ENCODE results near the gene TUBB.
"Not testable (repeated sequence)": the region's sequence is repeated elsewhere in the genome, so short reads cannot be mapped to it uniquely, and the experiment has no call there.

The TUBB gene

GRCh38 chr6:30741063-30741779, 21.1 kb downstream of the TUBB start:
- DNase-seq (ENCODE audit: low spot score), result no peak

DNA sequence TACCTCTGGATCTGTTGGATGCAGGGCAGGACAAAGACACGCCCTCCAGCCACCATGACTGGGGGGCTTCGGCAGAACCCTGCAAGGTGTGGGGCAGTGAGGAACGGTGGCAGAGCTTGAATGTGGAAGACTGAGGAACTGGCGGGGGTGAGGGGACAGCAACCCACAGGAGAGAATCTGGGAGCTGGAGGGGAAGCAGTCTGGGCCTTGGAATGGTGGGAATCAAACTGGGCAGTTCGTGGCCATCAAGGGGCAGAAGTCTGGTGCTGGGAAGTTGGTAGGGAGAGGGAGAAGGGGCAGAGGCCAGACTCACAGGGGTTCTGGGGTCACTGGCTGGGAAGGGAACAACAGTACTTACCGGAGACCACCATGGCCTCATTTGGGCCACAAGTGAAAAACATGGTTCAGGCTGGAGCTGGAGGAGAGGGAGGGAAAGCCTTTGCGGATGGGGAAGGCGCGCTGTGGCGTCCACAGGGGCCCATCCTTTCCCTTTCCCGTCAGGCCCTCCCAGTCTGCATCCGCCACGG, 21.7 kb downstream of the TUBB start:
- DNase-seq (ENCODE audit: low spot score), result no peak

DNA sequence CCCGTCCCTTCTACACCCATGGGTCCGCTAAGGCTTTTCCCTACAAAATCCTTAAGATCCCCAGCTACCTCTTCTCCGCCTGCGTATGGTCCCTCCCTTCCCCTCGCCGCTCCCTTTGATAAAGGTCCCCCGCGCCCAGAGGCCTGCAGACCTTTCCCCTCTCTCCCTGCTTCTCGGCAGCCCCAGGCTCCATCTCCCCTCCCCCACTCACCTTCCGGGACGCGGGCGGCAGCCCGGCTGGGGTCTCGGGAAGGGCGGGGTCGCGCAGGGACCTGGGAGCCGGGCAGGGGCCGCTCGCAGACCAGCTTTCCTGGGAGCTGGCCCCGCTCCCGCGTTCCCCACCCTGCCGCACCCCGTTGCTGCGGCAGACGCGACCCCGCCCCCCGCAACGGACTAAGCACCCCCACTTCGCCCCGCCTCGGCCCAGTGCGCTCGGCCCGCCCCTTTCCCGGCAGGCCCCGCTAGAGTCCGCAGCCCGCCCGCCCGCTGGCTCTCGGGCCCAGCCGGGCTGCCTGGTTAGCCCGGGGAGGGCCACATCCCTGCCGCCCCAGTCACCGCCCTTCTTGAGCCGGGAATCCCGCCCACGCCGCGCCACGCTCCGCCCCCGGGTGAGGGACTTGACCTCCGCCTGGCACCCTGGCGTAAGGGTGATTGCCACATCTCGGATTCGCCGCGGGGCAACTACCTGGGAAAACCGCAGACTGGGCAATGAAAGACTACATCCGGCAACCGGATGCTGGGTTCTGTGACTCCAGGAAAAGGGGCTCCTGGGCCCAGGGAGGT, 22.4 kb downstream of the TUBB start, which contains the start of gene FLOT1:
FLOT1 (minus strand) TSS at position 372 of the 783 bp plus-strand sequence. CDS start 498 bp downstream, outside the sequence.
- DNase-seq (ENCODE audit: low spot score), result peak; percentile 97

DNA sequence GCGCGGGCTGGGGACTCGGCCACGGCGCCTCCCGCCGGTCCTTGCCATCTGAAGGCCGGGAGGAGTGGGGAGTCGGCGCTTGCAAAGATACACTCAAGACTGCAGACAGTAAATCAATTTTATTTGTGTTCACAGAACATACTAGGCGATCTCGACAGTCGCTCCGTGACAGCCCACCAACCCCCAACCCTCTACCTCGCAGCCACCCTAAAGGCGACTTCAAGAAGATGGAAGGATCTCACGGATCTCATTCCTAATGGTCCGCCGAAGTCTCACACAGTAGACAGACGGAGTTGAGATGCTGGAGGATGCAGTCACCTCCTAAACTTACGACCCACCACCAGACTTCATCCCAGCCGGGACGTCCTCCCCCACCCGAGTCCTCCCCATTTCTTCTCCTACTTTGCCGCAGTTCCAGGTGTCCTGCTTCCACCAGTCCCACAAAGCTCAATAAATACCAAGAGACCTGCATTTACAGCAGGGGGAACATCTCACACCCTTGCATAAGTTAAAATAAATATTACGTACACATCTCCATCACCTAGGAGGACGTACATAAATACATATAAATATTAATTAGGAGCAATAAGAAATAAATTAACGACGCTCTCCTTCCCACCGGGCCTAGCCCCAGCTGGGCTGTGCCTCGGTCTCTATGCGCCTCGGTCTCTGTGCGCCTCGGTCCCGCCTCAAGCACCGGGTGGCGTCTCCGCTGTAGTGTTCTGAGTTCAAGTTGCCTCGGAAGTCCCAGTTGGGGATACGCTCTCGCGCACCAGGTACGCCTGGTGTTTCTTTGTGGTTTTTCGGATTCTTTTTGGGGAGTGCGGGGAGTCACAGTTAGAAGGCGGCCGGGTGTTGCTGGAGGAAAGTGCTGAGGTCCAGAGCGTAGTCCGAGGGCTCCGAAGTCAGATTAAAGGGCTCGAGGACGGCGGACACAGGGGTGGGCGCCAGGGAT, 23.2 kb downstream of the TUBB start:
- peak; percentile 74 for DNase-seq (ENCODE audit: low spot score)

- DNase-seq (ENCODE audit: low spot score), result peak; percentile 92
Observed at GRCh38 chr6:30744054-30744805, 24.1 kb downstream of the TUBB start, which contains the start of gene IER3. IER3 (minus strand) TSS chr6:30744547; CDS start chr6:30744518, 29 bp downstream.

DNA sequence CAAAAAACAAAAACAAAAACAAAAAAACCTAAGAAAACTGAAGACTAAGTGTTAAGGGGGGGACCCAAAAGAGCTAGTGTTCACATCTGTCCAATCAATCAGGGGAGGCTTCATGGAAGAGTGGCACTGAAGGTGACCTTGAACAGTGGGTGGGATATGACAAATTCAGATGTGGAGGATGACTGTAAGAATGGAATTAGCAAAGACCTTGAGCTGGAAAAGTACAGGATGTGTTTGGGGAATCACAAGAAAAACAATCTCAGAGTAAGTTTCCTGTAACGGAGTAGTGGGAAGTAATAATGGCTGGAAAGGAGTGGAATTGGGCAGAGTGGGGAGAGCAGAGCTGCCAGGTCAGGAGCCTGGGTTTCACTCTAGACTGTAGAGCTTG, 27.1 kb downstream of the TUBB start:
- no peak for DNase-seq (ENCODE audit: low spot score)

- no peak for DNase-seq (ENCODE audit: low spot score)
Observed at GRCh38 chr6:30747902-30748769, 28.0 kb downstream of the TUBB start.

- DNase-seq (ENCODE audit: low spot score), result no peak
Observed at GRCh38 chr6:30748851-30749540, 28.8 kb downstream of the TUBB start.

DNA sequence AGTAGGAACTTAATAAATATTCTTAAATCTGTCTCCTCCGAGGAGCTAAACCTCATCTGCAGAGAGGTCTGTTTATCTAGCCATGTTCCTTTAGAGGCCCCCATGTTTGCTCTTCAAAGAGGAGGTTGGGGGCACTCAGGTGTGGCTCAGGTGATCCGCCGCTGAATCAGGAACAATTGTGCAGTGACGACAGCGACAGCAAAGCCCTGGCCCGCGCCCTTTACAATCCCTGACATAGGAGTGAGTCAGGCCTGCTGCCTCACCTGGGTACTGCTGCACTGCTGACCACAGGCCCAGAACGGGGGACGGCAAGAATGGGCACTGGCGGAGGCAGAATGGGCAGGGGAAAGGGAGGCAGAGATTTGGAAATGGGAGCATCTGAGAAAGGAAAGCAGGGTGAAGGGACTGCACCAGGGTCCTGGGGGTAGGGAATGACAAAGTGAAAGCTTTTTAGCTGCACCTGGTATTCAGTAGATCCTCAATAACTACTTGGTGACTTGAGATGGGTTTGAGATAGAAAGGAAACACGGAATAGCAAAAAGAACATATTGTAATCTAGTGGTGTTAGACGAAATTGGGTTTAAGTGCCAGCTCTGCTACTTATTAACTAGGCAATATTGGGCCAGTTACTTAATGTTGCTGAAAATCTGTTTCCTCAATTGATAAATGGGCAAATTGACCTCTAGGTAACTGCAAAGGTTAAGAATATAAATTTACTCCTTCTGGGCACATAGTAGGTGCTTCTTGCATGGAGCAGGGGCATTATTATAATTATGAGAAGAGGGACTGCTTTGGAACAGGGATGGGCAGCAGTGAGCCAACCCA, 29.6 kb downstream of the TUBB start:
- DNase-seq (ENCODE audit: low spot score), result no peak

GRCh38 chr6:30750379-30750668, 30.2 kb downstream of the TUBB start:
- DNase-seq (ENCODE audit: low spot score), result no peak

DNA sequence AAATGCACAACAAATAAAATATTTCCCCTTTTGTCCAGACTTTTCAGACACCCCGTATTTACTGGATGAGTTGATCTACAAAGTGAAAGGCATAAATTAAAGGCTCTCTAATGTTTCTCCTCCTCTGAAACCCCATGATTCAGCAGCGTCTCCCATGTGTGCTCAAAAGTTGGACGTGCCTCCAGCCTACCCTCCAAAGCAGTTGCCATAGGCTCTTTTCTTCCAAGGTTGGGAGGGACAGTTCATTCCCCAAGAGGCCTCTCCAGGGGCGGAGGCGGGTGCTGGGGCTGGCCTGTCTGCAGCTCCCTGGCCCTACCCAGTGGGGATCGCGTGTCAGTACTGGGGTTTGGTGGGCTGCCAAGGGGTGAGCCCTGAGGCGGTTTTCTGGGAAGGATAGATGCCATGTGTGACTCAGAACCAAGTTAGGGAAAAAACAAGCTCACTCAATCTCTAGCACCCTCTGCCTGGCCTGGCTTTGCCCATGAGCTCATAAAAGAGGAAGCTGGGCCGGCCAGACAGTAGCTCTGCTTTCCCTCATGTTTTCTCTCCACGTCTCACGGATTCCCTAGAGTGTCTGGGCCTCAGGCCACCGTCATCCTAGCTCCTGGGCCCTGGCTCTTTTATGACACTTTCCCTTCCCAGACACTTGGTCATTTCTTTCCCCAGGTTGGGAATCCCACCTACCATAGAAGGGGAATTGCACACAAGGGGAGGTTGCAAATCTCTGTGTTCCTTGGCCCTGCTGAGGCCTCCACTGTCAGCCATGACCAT, 32.2 kb downstream of the TUBB start:
- peak; percentile 98 for DNase-seq (ENCODE audit: low spot score)

DNA sequence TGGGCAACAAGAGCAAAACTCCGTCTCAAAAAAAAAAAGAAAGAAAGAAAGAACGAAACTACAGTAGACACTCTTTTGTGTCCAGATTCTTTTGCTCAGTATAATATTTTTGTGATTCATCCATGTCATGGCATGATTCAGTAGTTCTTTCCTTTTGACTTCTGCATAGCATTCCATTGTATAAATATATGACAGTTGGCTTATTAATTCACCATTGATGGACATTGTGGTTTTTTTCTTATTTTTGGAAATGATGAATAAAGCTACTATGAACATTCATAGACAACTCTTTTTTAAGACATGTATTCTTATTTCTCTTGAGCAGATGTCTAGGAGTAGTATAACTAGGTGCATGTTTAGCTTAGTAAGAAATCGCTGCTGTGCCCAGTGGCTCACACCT, 34.5 kb downstream of the TUBB start:
- no peak for DNase-seq (ENCODE audit: low spot score)

- DNase-seq (ENCODE audit: low spot score), result not testable (repeated sequence)
Observed at GRCh38 chr6:30756405-30757003, 36.4 kb downstream of the TUBB start.

- DNase-seq (ENCODE audit: low spot score), result no peak
Observed at GRCh38 chr6:30757261-30757904, 37.2 kb downstream of the TUBB start.

GRCh38 chr6:30759575-30760239, 39.6 kb downstream of the TUBB start:
- peak; percentile 60 for DNase-seq (ENCODE audit: low spot score)

GRCh38 chr6:30760549-30760948, 40.4 kb downstream of the TUBB start:
- DNase-seq (ENCODE audit: low spot score), result no peak

All from RKO (cell line).